A172 (cell line): ENCODE measurements around the gene EIF4EBP2. TPM values are rescaled to one million over a fixed set of nuclear protein-coding genes. Genes with fewer than 3 reads are reported as not detected.

Source experiments
- DNase-seq: peaks from one replicate; pipeline ENCODE4 v3.0.0-alpha.2; 2015; ENCODE audit warnings: low spot score
- total RNA-seq: library from RNA; depleted of rRNA; stranded (reverse); fragments of >200 nt; shearing (Covaris generic); gene quantifications from 2 replicates; pipeline ENCODE4 v1.2.3, GENCODE V29; 2014; rRNA removed

Gene EIF4EBP2
- total RNA-seq, 1 experiment from 2014 or later, result 31.6 TPM

GRCh38 chr10:70461397-70462348, 57.7 kb downstream of the EIF4EBP2 start:
- peak; percentile 66 for DNase-seq

GRCh38 chr10:70462349-70462984, 58.5 kb downstream of the EIF4EBP2 start:
- DNase-seq, result peak; percentile 84

- DNase-seq, result no peak
Observed at GRCh38 chr10:70465278-70465677, 61.3 kb downstream of the EIF4EBP2 start.

- DNase-seq, result no peak
Observed at GRCh38 chr10:70465832-70466231, 61.9 kb downstream of the EIF4EBP2 start.

- no peak for DNase-seq
Observed at GRCh38 chr10:70466951-70467350, 63.0 kb downstream of the EIF4EBP2 start.

- DNase-seq, result no peak
Observed at GRCh38 chr10:70472799-70473454, 69.0 kb downstream of the EIF4EBP2 start.

GRCh38 chr10:70474780-70475179, 70.8 kb downstream of the EIF4EBP2 start:
- DNase-seq, result no peak

GRCh38 chr10:70475661-70476060, 71.7 kb downstream of the EIF4EBP2 start:
- DNase-seq, result peak; percentile 40

GRCh38 chr10:70476249-70477035, 72.5 kb downstream of the EIF4EBP2 start:
- no peak for DNase-seq

- peak; percentile 74 for DNase-seq
Observed at GRCh38 chr10:70477661-70478162, 73.8 kb downstream of the EIF4EBP2 start.

Other genes with a start within 250 kb of the EIF4EBP2 start
- 102 and 104 TPM in 2 replicates for gene SAR1A, start 233.6 kb upstream of the EIF4EBP2 start, total RNA-seq
- 184 and 272 TPM in 2 replicates for gene PPA1, start 170.7 kb upstream of the EIF4EBP2 start, total RNA-seq
- 0.02 TPM in 1 of 2 replicates, not detected in the other for gene NPFFR1, start 120.1 kb upstream of the EIF4EBP2 start, total RNA-seq
- 4.1 and 6.3 TPM in 2 replicates for gene LRRC20, start 21.5 kb upstream of the EIF4EBP2 start, total RNA-seq
- gene NODAL, start 37.5 kb downstream of the EIF4EBP2 start, total RNA-seq, result not detected in 2 replicates
- 4.0 and 5.8 TPM in 2 replicates for gene PALD1, start 74.6 kb downstream of the EIF4EBP2 start, total RNA-seq
- not detected in 2 replicates for gene PRF1, start 198.6 kb downstream of the EIF4EBP2 start, total RNA-seq